Small intestine (tissue), 7 donors: ENCODE measurements around the gene VTI1A. TPM values are rescaled to one million over a fixed set of nuclear protein-coding genes. Genes with fewer than 3 reads are reported as not detected.

Experiments used
- DNase-seq, 2 donors: peaks; one replicate each; pipeline versions ENCODE4 v3.0.0 to v3.0.0-alpha.2; 2013
- FAIRE-seq: peaks from 2 replicates; lab custom pipeline; 2012; peaks lifted over from hg19 to GRCh38; lab: Jason Lieb, UNC
- H3K27ac ChIP-seq, 3 donors: one replicate each; pipeline ENCODE4 v1.5.1; 2013; ENCODE audit warnings: low read length in 2 of 3, mild to moderate bottlenecking in 2 of 3, control low read depth in 1 of 3, inconsistent platforms in 1 of 3, low read depth in 1 of 3, moderate library complexity in 1 of 3
- H3K27me3 ChIP-seq, 3 donors: one replicate each; pipeline ENCODE4 v1.6.1; 2013; ENCODE audit warnings: low read length in 3 of 3, inconsistent platforms in 1 of 3; ENCODE audit not compliant: control insufficient read depth in 3 of 3, insufficient read depth in 3 of 3
- H3K36me3 ChIP-seq, 3 donors: one replicate each; pipeline ENCODE4 v1.6.1; 2013; ENCODE audit warnings: low read length in 3 of 3, inconsistent platforms in 1 of 3, low read depth in 1 of 3, mild to moderate bottlenecking in 1 of 3, moderate library complexity in 1 of 3; ENCODE audit not compliant: control insufficient read depth in 3 of 3, insufficient read depth in 2 of 3
- H3K4me1 ChIP-seq, 3 donors: one replicate each; pipeline ENCODE4 v1.6.1; 2013; ENCODE audit warnings: low read length in 2 of 3, inconsistent platforms in 1 of 3, low read depth in 1 of 3, mild to moderate bottlenecking in 1 of 3, moderate library complexity in 1 of 3; ENCODE audit not compliant: control insufficient read depth in 3 of 3, insufficient read depth in 2 of 3
- H3K4me3 ChIP-seq, 3 donors: one replicate each; pipeline ENCODE4 v1.5.1; 2013; ENCODE audit warnings: low read length in 3 of 3, control low read depth in 1 of 3, inconsistent platforms in 1 of 3, low read depth in 1 of 3, mild to moderate bottlenecking in 1 of 3, moderate library complexity in 1 of 3
- H3K9me3 ChIP-seq, 2 donors: one replicate each; pipeline ENCODE4 v1.6.1; 2013; ENCODE audit warnings: low read depth in 1 of 2, low read length in 1 of 2; ENCODE audit not compliant: control insufficient read depth in 2 of 2, insufficient read depth in 1 of 2
- WGBS, 3 donors: extraction: QIAGEN DNeasy Blood & Tissue Kit; methylation state at CpG; one replicate each; pipeline ENCODE4 v1.1.7; 2013; 5-methylcytosine and 5-hydroxymethylcytosine counted together
- polyA plus RNA-seq, 4 donors: library from polyadenylated mRNA; stranded (reverse) in 3 of 4; unstranded in 1 of 4; fragments of 200-250 nt in 3 of 4; fragments of 120-200 nt in 1 of 4; gene quantifications; one replicate each; pipeline versions ENCODE4 v1.2.1 to v1.2.3, GENCODE V29; 2013
- donor health status: healthy with polysubstance abuse.
- donor health status: control.
- donor health status: control.
- donor health status: Bipolar disorder and iron deficiency.
- donor health status: healthy.

The VTI1A gene
- polyA plus RNA-seq, 4 donors = 13.8 to 16.8 (median 16.0) TPM

GRCh38 chr10:112631501-112632400, 184.7 kb downstream of the VTI1A start:
- no peak for FAIRE-seq
- 90 to 93% (median 92%) methylated on average over 8 of the region's 8 CpGs for WGBS, 3 donors
- Histone ChIP-seq H3K4me3 (no peak overlapping the region), H3K27me3 (no peaks in the 10 kb centered on the region), H3K9me3 (no peaks in the 10 kb centered on the region), H3K36me3 (peaks cover 0 to 3% (median 0%) of the 10 kb centered on the region in 3 donors), H3K4me1 (peaks cover 0 to 2% (median 0%) of the 10 kb centered on the region in 3 donors), H3K27ac (peak overlapping the region in 1 of 3 donors; percentile 31)
- DNase-seq = peak; percentile 21 to 55

- DNase-seq (no peak), FAIRE-seq (no peak)
- no peaks in the 10 kb centered on the region for H3K27me3 ChIP-seq
- no peak overlapping the region for H3K27ac ChIP-seq
- H3K4me3 ChIP-seq = no peak overlapping the region
- peaks cover 0 to 2% (median 0%) of the 10 kb centered on the region in 3 donors for H3K4me1 ChIP-seq
- 70 to 88% (median 86%) methylated on average over 5 of the region's 5 CpGs for WGBS, 3 donors
- no peaks in the 10 kb centered on the region for H3K9me3 ChIP-seq
- peaks cover 0 to 3% (median 0%) of the 10 kb centered on the region in 3 donors for H3K36me3 ChIP-seq
Measured at GRCh38 chr10:112634096-112634830, 187.2 kb downstream of the VTI1A start.

GRCh38 chr10:112637901-112638300, 190.9 kb downstream of the VTI1A start:
- WGBS, 3 donors = 71 to 88% (median 81%) methylated on average over 3 of the region's 3 CpGs
- Histone ChIP-seq H3K4me3 (no peak overlapping the region), H3K27ac (no peak overlapping the region), H3K9me3 (no peaks in the 10 kb centered on the region), H3K36me3 (peaks cover 0 to 3% (median 0%) of the 10 kb centered on the region in 3 donors), H3K4me1 (no peaks in the 10 kb centered on the region), H3K27me3 (no peaks in the 10 kb centered on the region)
- DNase-seq (no peak), FAIRE-seq (no peak)

- FAIRE-seq = no peak
- Histone ChIP-seq H3K9me3 (no peaks in the 10 kb centered on the region), H3K4me3 (no peak overlapping the region), H3K27me3 (no peaks in the 10 kb centered on the region), H3K36me3 (no peaks in the 10 kb centered on the region), H3K4me1 (no peaks in the 10 kb centered on the region), H3K27ac (no peak overlapping the region)
- no peak for DNase-seq
- WGBS, 3 donors = 94 to 98% (median 98%) methylated on average over 1 of the region's 1 CpG
Measured at GRCh38 chr10:112639298-112639697, 192.3 kb downstream of the VTI1A start.

- Histone ChIP-seq H3K36me3 (no peaks in the 10 kb centered on the region), H3K27ac (no peak overlapping the region), H3K4me1 (no peaks in the 10 kb centered on the region), H3K4me3 (no peak overlapping the region), H3K9me3 (no peaks in the 10 kb centered on the region), H3K27me3 (no peaks in the 10 kb centered on the region)
- no peak for DNase-seq
- FAIRE-seq = no peak
- 75 to 93% (median 89%) methylated on average over 3 of the region's 3 CpGs for WGBS, 3 donors
Measured at GRCh38 chr10:112640638-112641037, 193.6 kb downstream of the VTI1A start.

GRCh38 chr10:112643600-112644264, 196.7 kb downstream of the VTI1A start:
- DNase-seq (no peak), FAIRE-seq (no peak)
- H3K4me1 ChIP-seq = no peaks in the 10 kb centered on the region
- no peaks in the 10 kb centered on the region for H3K36me3 ChIP-seq
- no peaks in the 10 kb centered on the region for H3K9me3 ChIP-seq
- no peak overlapping the region for H3K27ac ChIP-seq
- no peaks in the 10 kb centered on the region for H3K27me3 ChIP-seq
- no peak overlapping the region for H3K4me3 ChIP-seq
- 84 to 89% (median 89%) methylated on average over 7 of the region's 7 CpGs for WGBS, 3 donors

- Histone ChIP-seq H3K4me1 (no peaks in the 10 kb centered on the region), H3K27me3 (no peaks in the 10 kb centered on the region), H3K4me3 (no peak overlapping the region), H3K27ac (no peak overlapping the region), H3K9me3 (no peaks in the 10 kb centered on the region), H3K36me3 (no peaks in the 10 kb centered on the region)
- 83 to 94% (median 91%) methylated on average over 2 of the region's 2 CpGs for WGBS, 3 donors
- DNase-seq (no peak), FAIRE-seq (no peak)
Measured at GRCh38 chr10:112644265-112644645, 197.2 kb downstream of the VTI1A start.
